NOMO-1 treated with dmso at 0.1 percent for 144 hours (cell line): ENCODE measurements around the gene KLHL6.
A peak's percentile ranks its signal among the peaks of the same experiment; 100 is the strongest.
"Not testable (repeated sequence)": the region's sequence is repeated elsewhere in the genome, so short reads cannot be mapped to it uniquely, and the experiment has no call there.

Experiments
- DNase-seq: peaks from one replicate; lab custom pipeline; 2025; ENCODE audit not compliant: unreplicated experiment; lab: John Stamatoyannopoulos, UW

The KLHL6 gene

GRCh38 chr3:183555541-183556081 is at the start of gene KLHL6:
KLHL6 (minus strand) TSS chr3:183555706; CDS start chr3:183555653, 53 bp downstream.
- DNase-seq: peak; percentile 90

- DNase-seq: no peak
These were observed 42.5 kb upstream of the KLHL6 start for GRCh38 chr3:183597959-183598358.

GRCh38 chr3:183594636-183595035 is 39.1 kb upstream of the KLHL6 start:
- no peak for DNase-seq

- no peak for DNase-seq
These were observed 37.3 kb upstream of the KLHL6 start for GRCh38 chr3:183592821-183593220.

- peak; percentile 71 for DNase-seq
These were observed 36.5 kb upstream of the KLHL6 start for GRCh38 chr3:183591881-183592521.

- no peak for DNase-seq
These were observed 34.9 kb upstream of the KLHL6 start for GRCh38 chr3:183590442-183590841.

- DNase-seq: peak; percentile 75
These were observed 31.8 kb upstream of the KLHL6 start for GRCh38 chr3:183587336-183587735.

GRCh38 chr3:183586477-183586876 is 31.0 kb upstream of the KLHL6 start:
- DNase-seq: no peak

- DNase-seq: no peak
These were observed 29.4 kb upstream of the KLHL6 start for GRCh38 chr3:183584914-183585280.

GRCh38 chr3:183584246-183584913 is 28.9 kb upstream of the KLHL6 start:
- DNase-seq: no peak

- no peak for DNase-seq
These were observed 28.1 kb upstream of the KLHL6 start for GRCh38 chr3:183583331-183584245.

- no peak for DNase-seq
These were observed 26.7 kb upstream of the KLHL6 start for GRCh38 chr3:183582161-183582560.

GRCh38 chr3:183581496-183582155 is 26.1 kb upstream of the KLHL6 start:
- DNase-seq: no peak

GRCh38 chr3:183579967-183580900 is 24.7 kb upstream of the KLHL6 start:
- DNase-seq: no peak

- DNase-seq: no peak
These were observed 22.7 kb upstream of the KLHL6 start for GRCh38 chr3:183578179-183578578.

GRCh38 chr3:183577346-183577745 is 21.8 kb upstream of the KLHL6 start:
- no peak for DNase-seq

GRCh38 chr3:183576487-183577107 is 21.1 kb upstream of the KLHL6 start:
- DNase-seq: no peak

GRCh38 chr3:183572935-183573334 is 17.4 kb upstream of the KLHL6 start:
- peak; percentile 23 for DNase-seq

GRCh38 chr3:183570191-183570590 is 14.7 kb upstream of the KLHL6 start:
- DNase-seq: not testable (repeated sequence)
